Fibroblast of skin of right biceps (primary cell): ENCODE data around the gene LRG1.
A peak's percentile ranks its signal among the peaks of the same experiment; 100 is the strongest.

Experiments
- DNase-seq: peaks from one replicate; pipeline ENCODE4 v3.0.0-alpha.2; 2013

Gene LRG1

DNA sequence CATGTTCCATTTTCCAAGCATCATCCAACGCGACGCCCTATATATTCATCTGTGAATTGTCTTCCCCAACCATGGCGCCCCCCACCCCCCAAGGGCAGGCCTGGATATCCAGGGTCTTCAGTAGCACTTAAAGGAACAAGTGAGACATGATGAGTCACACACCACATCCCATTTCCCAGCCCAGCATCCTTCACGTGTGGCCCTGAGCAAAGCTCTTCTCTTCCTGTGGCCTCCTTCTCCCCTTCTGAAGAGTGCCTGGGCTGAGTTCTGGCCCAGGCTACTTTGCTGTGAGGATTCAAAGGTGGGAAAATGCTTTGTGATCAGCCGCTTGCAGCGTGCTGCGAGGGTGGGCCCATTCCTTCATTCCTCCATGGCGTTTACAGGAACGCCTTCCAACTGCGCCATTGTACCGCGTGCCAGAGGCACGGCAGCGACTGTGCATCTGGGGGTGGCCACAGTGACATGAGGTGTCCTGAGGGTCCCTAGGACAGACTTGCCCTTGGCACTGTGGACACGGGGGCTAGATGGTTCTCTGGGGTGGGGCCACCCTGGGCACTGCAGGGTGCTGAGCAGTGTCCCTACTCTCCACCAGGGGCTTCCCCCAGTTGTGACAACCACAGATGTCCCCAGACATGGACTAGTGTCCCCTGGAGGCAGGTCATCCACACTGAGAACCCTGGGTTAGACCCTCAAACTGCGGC, 33.2 kb downstream of the LRG1 start:
- DNase-seq: peak; percentile 81

DNA sequence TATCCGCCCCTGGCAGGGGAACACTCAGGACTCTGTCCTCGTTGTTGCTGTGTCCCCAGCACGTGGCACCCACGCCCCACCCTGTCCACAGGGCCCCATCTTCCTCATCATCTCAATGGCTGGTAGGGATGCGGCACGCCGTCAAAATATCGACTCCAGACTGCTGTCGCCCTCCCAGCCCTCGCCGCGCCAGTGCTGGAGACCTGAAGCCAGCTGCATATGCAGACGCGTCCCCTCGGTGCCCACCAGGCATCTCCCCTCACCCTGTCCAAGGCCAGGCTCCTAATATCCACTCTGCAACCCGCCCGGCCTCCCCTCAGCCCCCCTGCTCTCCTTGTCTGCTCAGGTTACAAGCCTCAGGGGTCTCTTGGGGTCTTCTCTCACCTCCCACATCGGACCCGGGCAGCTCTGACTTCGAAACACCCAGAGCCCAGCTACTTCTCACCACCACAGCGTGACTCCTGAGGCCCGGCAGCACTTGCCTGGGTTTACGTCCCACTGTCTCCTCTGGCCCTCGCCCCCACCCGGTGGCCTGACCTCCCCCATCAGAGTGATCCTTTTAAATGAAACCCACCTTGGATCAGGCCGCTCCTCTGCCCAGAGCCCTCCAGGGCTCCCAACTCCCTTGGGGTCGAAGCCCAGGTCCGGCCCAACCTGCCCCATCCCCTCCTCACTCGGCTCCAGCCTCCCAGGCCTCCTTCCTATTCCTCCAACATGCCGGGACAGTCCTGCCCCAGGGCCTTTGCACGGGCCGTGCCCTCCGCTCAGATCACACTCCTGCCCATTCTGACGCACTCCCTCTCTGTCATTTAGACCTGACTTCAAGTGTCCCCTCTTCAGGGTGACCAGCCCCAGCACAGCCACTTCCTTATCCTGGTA, 34.0 kb downstream of the LRG1 start:
- DNase-seq: no peak

GRCh38 chr19:4504891-4505569, 34.8 kb downstream of the LRG1 start:
- DNase-seq: no peak

DNA sequence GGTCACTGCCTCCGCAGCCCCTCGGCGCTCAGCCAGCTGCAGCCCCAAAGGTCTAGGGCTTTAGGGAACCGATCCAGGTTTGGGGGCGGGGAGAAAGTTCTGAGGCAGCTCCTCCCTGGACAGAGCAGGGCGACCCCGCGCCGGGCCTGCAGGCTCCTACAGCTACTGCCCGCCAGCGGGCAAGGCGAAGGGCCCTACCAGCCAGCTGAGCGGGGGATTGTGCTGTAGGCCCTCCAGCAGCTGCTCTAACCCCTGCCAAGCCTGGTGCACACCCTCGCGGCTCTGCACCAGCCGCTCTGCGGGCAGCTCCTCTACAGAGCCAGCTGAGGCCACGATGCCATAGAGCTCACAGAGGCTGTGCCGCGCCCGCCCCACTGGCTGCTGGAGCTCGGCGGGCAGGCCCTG, 35.5 kb downstream of the LRG1 start:
- no peak for DNase-seq

- no peak for DNase-seq
These were observed 36.0 kb downstream of the LRG1 start for GRCh38 chr19:4503825-4504170.

DNA sequence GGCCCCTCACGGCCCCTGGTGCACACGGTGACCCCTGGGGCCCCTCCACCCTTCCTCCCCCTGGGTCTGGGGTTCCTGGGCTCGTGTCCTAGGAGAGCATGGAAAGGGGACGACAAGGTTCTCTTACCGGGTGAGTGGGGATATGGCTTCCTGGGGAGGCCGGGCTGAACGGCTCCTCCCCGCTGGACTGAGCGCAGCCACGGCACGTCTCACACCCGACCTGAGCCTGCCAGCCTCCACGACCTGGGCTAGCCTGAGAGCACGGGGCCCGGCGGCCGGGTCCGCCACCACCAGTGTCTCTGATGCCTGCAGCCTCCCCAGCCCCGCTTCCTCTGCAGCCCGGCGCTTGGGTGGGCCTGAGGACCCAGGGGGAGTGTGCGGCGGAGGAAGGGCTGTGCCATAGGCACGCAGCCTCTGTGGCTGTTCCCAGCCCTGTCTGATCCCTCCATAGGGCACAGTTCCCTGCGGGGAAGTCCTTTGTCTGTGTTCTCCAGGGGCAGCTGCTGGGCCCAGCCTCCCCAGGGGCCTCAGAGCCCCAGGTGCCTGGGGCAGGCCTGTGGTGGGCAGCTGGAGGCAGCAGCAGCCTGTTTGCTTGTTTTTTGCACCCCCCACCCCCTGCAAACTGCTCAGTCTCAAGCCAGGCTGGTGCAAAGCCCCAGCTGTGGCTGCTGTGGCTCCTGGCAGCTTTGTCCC, 36.6 kb downstream of the LRG1 start:
- DNase-seq: no peak

DNA sequence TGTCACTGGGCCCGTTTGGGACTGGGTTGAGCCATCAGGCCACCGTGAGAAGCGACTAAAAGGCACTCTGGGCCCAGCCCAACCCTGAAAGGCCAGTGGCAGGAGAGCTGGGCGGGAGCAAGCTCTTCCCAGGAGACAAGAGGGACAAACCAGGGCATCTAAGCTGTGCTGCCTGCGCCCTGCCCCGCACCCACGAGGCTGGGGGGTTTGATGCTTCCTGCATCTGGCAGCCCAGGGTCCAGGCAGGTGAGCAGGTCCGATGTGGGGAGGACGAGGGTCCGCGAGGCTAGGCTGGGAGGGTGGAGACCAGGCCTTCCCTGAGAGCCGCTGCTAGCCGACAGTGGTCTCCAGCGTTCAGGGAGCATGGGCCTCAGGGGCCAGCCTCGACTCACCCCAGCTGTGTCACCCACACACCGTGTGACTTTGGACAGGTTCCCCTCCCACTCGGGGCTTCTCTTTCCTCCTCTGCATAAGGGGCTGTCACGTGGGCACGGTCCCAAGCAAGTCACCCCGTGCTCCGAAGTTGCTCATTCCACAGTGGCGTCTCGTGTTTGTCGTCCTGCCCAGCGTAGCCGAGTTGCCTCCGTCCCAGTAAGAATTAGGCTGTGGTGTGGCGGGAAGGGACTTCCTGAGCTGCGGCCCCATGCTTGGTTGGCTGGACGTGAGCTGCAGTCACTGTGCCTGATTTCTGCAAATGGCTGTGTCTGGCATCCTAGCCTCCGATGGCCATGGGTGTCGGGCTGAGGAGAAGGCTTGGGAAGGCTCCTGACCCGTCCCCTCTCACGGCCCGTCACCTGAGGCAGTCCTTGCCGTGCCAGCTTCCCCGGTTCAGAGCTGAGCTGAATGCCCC, 37.3 kb downstream of the LRG1 start:
- DNase-seq: no peak

- DNase-seq: no peak
These were observed 38.1 kb downstream of the LRG1 start for GRCh38 chr19:4501691-4502090.

GRCh38 chr19:4500841-4501591, 38.8 kb downstream of the LRG1 start:
- DNase-seq: no peak

GRCh38 chr19:4499855-4500254, 40.0 kb downstream of the LRG1 start:
- no peak for DNase-seq

DNA sequence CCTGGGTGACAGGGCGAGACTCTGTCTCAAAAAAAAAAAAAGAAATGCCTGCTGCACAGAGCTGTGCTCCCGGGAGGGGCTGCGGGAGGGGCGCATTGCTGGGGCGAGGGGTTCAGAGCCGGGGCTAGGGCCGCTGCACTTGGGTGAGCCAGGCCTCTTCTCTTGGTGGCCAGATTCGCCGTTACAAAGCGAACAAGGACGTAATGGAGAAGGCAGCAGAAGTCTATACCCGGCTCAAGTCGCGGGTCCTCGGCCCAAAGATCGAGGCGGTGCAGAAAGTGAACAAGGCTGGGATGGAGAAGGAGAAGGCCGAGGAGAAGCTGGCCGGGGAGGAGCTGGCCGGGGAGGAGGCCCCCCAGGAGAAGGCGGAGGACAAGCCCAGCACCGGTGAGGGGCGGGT, 40.5 kb downstream of the LRG1 start:
- no peak for DNase-seq

DNA sequence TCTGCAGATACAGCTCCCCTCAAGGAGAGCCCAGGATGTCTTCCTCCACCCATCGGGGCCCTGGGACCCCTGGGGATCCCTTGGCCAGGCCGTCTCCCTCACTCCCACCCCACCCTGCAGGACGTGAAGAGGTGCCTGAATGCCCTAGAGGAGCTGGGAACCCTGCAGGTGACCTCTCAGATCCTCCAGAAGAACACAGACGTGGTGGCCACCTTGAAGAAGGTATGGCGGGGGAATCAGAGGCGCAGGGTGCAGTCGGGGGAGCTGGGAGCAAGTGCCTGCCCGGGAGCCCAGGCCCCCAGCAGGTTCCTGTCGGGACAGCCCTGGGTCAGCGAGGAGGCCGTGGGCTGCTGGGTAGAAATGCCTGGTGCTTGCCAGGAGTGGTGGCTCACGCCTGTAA, 41.1 kb downstream of the LRG1 start:
- no peak for DNase-seq

GRCh38 chr19:4497770-4498389, 42.0 kb downstream of the LRG1 start:
- DNase-seq: no peak

- no peak for DNase-seq
These were observed 43.5 kb downstream of the LRG1 start for GRCh38 chr19:4496304-4496703.

- DNase-seq: no peak
These were observed 44.4 kb downstream of the LRG1 start for GRCh38 chr19:4495471-4495870.

DNA sequence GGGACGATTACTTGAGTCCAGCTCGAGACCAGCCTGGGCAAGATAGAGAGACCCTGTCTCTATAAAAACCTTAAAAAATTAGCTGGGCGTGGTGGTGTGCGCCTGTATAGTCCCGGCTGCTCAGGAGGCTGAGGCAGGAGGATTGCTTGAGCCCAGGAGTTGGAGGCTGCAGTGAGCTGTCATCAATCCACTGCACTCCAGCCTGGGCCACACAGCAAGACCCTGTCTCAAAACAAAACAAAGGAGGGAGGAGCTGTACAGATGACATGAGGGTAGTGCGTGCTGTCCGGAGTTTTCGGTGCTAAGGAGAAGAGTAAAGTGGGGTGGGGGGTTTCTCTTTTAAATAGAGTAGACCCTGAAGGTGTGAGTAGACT, 45.2 kb downstream of the LRG1 start:
- no peak for DNase-seq

DNA sequence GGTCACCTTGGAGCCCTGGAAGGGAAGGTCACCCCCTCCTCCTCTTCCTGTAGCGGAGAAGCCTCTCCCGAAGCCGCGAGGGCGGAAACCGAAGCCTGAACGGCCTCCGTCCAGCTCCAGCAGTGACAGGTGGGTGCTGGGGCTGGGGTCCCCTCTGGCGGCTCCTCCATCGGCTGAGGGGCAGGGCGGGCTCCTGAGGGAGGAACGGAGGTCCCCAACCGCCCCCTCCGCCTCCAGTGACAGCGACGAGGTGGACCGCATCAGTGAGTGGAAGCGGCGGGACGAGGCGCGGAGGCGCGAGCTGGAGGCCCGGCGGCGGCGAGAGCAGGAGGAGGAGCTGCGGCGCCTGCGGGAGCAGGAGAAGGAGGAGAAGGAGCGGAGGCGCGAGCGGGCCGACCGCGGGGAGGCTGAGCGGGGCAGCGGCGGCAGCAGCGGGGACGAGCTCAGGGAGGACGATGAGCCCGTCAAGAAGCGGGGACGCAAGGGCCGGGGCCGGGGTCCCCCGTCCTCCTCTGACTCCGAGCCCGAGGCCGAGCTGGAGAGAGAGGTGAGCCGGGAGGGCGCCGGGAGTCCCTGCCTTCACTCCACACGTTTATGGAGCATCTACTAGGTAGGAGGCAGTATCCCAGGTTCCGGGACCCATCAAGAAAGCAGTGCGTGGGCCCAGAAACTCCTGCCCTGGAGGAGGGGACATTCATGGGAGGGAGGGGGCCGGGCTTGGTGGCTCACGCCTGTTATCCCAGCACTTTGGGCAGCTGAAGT, 45.7 kb downstream of the LRG1 start:
- no peak for DNase-seq

DNA sequence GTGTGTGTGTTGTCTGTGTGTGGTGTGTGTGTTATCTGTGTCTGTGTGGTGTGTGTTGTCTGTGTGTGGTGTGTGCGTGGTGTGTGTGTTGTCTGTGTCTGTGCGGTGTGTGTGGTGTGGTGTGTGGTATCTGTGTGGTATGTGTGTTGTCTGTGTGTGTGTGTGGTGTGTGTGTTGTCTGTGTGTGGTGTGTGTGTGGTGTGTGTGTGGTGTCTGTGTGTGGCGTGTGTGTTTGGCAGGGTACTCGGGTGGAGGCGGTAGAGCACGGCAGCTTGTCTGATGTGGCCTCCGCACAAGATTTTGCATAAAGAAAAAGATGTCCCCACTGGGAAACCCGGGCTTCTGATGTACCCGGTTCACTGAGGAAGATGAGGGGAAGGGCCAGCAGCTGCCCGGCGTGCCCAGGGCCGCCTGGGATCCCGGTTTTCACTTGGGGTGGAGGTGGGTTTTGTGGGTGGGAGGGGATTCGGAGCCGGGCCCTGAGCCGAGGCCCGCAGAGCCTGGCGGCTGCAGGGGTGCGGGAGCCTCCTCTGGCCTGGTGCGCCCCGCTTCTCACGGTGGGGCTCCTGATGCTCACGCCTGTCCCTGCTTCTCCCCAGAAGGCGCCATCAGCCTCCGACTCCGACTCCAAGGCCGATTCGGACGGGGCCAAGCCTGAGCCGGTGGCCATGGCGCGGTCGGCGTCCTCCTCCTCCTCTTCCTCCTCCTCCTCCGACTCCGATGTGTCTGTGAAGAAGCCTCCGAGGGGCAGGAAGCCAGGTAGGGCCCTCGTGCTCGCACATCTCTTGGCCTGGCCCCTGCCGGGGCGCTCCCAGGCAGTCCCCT, 46.5 kb downstream of the LRG1 start:
- no peak for DNase-seq

- DNase-seq: no peak
These were observed 47.3 kb downstream of the LRG1 start for GRCh38 chr19:4492337-4493103.
